Nephron (organoid): ENCODE data around the gene DIAPH2.

Experiments used
- H3K27ac Mint-ChIP-seq, 3 experiments: 2 replicates each; pipeline ENCODE4 v1.8.0; 2020; ENCODE audit warnings: mixed read lengths in 3 of 3, mild to moderate bottlenecking in 2 of 3, moderate library complexity in 1 of 3
- H3K27me3 Mint-ChIP-seq: 2 replicates; pipeline ENCODE4 v1.8.0; 2021; ENCODE audit warnings: low read depth, mild to moderate bottlenecking, moderate library complexity, mixed read lengths
- H3K36me3 Mint-ChIP-seq: 2 replicates; pipeline ENCODE4 v1.8.0; 2020; ENCODE audit warnings: low read depth, mixed read lengths
- H3K4me1 Mint-ChIP-seq: 2 replicates; pipeline ENCODE4 v1.8.0; 2020; ENCODE audit warnings: mixed read lengths
- H3K4me3 Mint-ChIP-seq, 3 experiments: 2 replicates each; pipeline ENCODE4 v1.8.0; 2020; ENCODE audit warnings: mild to moderate bottlenecking in 3 of 3, mixed read lengths in 3 of 3, moderate library complexity in 2 of 3
- H3K9me3 Mint-ChIP-seq: 2 replicates; pipeline ENCODE4 v1.8.0; 2020; ENCODE audit warnings: mixed read lengths
- CTCF ChIP-seq, 3 experiments: fragments of 200-600 bp; sonication (generic); IDR thresholded peaks; one replicate each; pipeline ENCODE4 v1.5.0; 2021; ENCODE audit warnings: antibody characterized with exemption in 3 of 3; ENCODE audit not compliant: unreplicated experiment in 3 of 3

DIAPH2 gene

GRCh38 chrX:97636473-97637140 lies 952.0 kb downstream of the DIAPH2 start:
- Mint-ChIP-seq H3K9me3 (no peaks in the 10 kb centered on the region), H3K27me3 (no peaks in the 10 kb centered on the region), H3K36me3 (no peaks in the 10 kb centered on the region), H3K4me1 (peaks cover 21% of the 10 kb centered on the region), H3K27ac (peak overlapping the region in 2 of 3 experiments; percentile 27 to 42), H3K4me3 (no peak overlapping the region)
- no peak for TF ChIP-seq CTCF (IDR thresholded peaks at IDR 0.05; ENCODE audit: unreplicated experiment in 3 of 3)

GRCh38 chrX:97637289-97637688 lies 952.6 kb downstream of the DIAPH2 start:
- Mint-ChIP-seq H3K4me3 (no peak overlapping the region), H3K27ac (peak overlapping the region in 2 of 3 experiments; percentile 27 to 42), H3K36me3 (no peaks in the 10 kb centered on the region), H3K27me3 (no peaks in the 10 kb centered on the region), H3K4me1 (peaks cover 21% of the 10 kb centered on the region), H3K9me3 (no peaks in the 10 kb centered on the region)
- no peak for TF ChIP-seq CTCF (IDR thresholded peaks at IDR 0.05; ENCODE audit: unreplicated experiment in 3 of 3)

- no peaks in the 10 kb centered on the region for H3K36me3 Mint-ChIP-seq
- no peak overlapping the region for H3K4me3 Mint-ChIP-seq
- peaks cover 6% of the 10 kb centered on the region for H3K9me3 Mint-ChIP-seq
- no peak overlapping the region for H3K27ac Mint-ChIP-seq
- no peak for TF ChIP-seq CTCF (IDR thresholded peaks at IDR 0.05; ENCODE audit: unreplicated experiment in 3 of 3)
- no peaks in the 10 kb centered on the region for H3K27me3 Mint-ChIP-seq
- peaks cover 21% of the 10 kb centered on the region for H3K4me1 Mint-ChIP-seq
Measured at GRCh38 chrX:97638621-97639020, 954.0 kb downstream of the DIAPH2 start.

DNA sequence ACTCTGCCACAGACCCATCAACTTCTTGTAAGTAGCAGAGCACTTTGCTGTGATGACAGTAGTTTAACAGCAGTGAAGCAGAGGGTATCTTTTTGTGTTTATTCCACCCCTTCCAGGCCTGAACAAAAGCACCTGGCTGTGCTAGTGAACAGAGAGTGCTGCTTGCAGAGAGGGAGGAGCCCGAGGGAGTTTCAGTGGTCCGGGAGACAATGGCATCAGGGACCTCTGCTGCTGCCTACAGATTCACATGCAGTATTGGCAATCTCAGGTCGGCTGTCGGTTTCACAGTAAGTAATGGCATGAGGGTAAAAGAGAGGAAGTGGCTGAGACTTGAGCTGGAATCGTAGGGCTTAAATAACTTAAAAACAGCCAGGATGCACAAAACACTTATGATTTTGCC lies 954.9 kb downstream of the DIAPH2 start:
- Mint-ChIP-seq H3K36me3 (no peaks in the 10 kb centered on the region), H3K4me3 (no peak overlapping the region)

More for the DNA sequence above, 954.9 kb downstream of the DIAPH2 start:
- Mint-ChIP-seq H3K9me3 (peaks cover 12% of the 10 kb centered on the region), H3K4me1 (peaks cover 21% of the 10 kb centered on the region), H3K27me3 (no peaks in the 10 kb centered on the region), H3K27ac (no peak overlapping the region)
- no peak for TF ChIP-seq CTCF (IDR thresholded peaks at IDR 0.05; ENCODE audit: unreplicated experiment in 3 of 3)
